ENCODE measurements around the gene CRB1. TPM values are rescaled to one million over a fixed set of nuclear protein-coding genes. Genes with fewer than 3 reads are reported as not detected.

CRB1 gene
- total RNA-seq, 1 experiment from 2014 or later = not detected

GRCh38 chr1:197336571-197336970 is 68.5 kb downstream of the CRB1 start:
- no peak overlapping the region for H2AFZ ChIP-seq (ENCODE audit: low read length)
- Mint-ChIP-seq H3K9me3 (no peaks in the 10 kb centered on the region), H3K36me3 (ENCODE audit: insufficient read depth in 1 of 3, low read depth in 3 of 3) (no peaks in the 10 kb centered on the region), H3K4me3 (no peak overlapping the region), H3K27me3 (ENCODE audit: low read depth) (no peaks in the 10 kb centered on the region), H3K4me1 (no peaks in the 10 kb centered on the region), H3K27ac (no peak overlapping the region)
- H3K27me3 ChIP-seq (ENCODE audit: insufficient read depth, low read length) = no peaks in the 10 kb centered on the region
- no peak overlapping the region for H4K91ac ChIP-seq (ENCODE audit: insufficient read length, low read depth, low read length)
- H3K79me1 ChIP-seq (ENCODE audit: insufficient read depth, low read depth, low read length, poor library complexity, severe bottlenecking) = no peaks in the 10 kb centered on the region
- no peak overlapping the region for H4K8ac ChIP-seq (replicated peaks; ENCODE audit: insufficient read length, low read depth, low read length)
- no peak overlapping the region for H3T11ph ChIP-seq (ENCODE audit: low read length)
- H4K5ac ChIP-seq (ENCODE audit: insufficient read length, low read depth, low read length) = no peak overlapping the region
- H3K14ac ChIP-seq (ENCODE audit: insufficient read depth, low read length) = no peak overlapping the region
- H3K23me2 ChIP-seq (ENCODE audit: insufficient read length, low read depth, low read length, poor library complexity, severe bottlenecking) = no peaks in the 10 kb centered on the region
- no peaks in the 10 kb centered on the region for H4K20me1 ChIP-seq (ENCODE audit: control insufficient read depth, insufficient read depth, insufficient read length)
- H2BK12ac ChIP-seq (ENCODE audit: insufficient read length, low read depth, low read length) = no peak overlapping the region
- no peak overlapping the region for H2BK15ac ChIP-seq (ENCODE audit: low read depth, low read length)
- no peak overlapping the region for H2BK20ac ChIP-seq (ENCODE audit: low read depth, low read length, poor library complexity, severe bottlenecking)
- H2AK5ac ChIP-seq (ENCODE audit: insufficient read length, low read length) = no peak overlapping the region
- no peaks in the 10 kb centered on the region for H3K4me1 ChIP-seq (ENCODE audit: insufficient read depth, low read length)
- TF ChIP-seq CTCF (conservative IDR thresholded peaks at IDR 0.05) = no peak
- no peak overlapping the region for H3K27ac ChIP-seq (ENCODE audit: insufficient read length, low read depth, low read length)
- H3K9me3 ChIP-seq (ENCODE audit: control insufficient read depth, low read depth, low read length) = no peaks in the 10 kb centered on the region
- no peaks in the 10 kb centered on the region for H3K79me2 ChIP-seq (ENCODE audit: insufficient read depth, low read length)
- no peak overlapping the region for H3K23ac ChIP-seq (ENCODE audit: insufficient read length, low read depth, low read length)
- no peak for DNase-seq
- H2BK5ac ChIP-seq (ENCODE audit: insufficient read length, low read length) = no peak overlapping the region
- no peak overlapping the region for H3K9ac ChIP-seq (ENCODE audit: extremely low read depth, insufficient read length, low read length)
- no peak overlapping the region for H3K18ac ChIP-seq (ENCODE audit: insufficient read length, low read depth, low read length)
- no peak overlapping the region for H3K4me2 ChIP-seq (ENCODE audit: insufficient read depth, insufficient read length, low read length)
- H2BK120ac ChIP-seq (ENCODE audit: low read depth, low read length, poor library complexity, severe bottlenecking) = no peak overlapping the region
- no peak overlapping the region for H3K56ac ChIP-seq (ENCODE audit: insufficient read length, low read depth, low read length)
- no peak overlapping the region for H3K4ac ChIP-seq (ENCODE audit: low read depth, low read length)
- no CpG with 5 or more reads among the region's 2 CpGs for WGBS (ENCODE audit: extremely low coverage, insufficient read length, low lambda C conversion rate)
